Mononuclear cell (primary cell): ENCODE results near the gene ERC2. TPM values are rescaled to one million over a fixed set of nuclear protein-coding genes. Genes with fewer than 3 reads are reported as not detected.

Experiments
- H3K27me3 ChIP-seq: 2 replicates; pipeline ENCODE4 v1.6.0; 2011; ENCODE audit warnings: low read length, control low read depth; ENCODE audit not compliant: insufficient read depth
- H3K4me1 ChIP-seq: 2 replicates; pipeline ENCODE4 v1.5.1; 2011; ENCODE audit warnings: mild to moderate bottlenecking, low read length, control low read depth; ENCODE audit not compliant: insufficient read depth
- H3K4me3 ChIP-seq: 2 replicates; pipeline ENCODE4 v1.5.1; 2011; ENCODE audit warnings: mild to moderate bottlenecking, low read length, moderate library complexity
- H3K9me3 ChIP-seq: 2 replicates; pipeline ENCODE4 v1.5.1; 2011; ENCODE audit warnings: low read depth, mild to moderate bottlenecking, control low read depth, low read length
- total RNA-seq: library from RNA; depleted of rRNA; stranded (reverse); fragments of >200 nt; gene quantifications from one replicate; pipeline ENCODE4 v1.2.3, GENCODE V29; 2012

ERC2 gene
- total RNA-seq, 1 donor = 0.10 TPM

DNA sequence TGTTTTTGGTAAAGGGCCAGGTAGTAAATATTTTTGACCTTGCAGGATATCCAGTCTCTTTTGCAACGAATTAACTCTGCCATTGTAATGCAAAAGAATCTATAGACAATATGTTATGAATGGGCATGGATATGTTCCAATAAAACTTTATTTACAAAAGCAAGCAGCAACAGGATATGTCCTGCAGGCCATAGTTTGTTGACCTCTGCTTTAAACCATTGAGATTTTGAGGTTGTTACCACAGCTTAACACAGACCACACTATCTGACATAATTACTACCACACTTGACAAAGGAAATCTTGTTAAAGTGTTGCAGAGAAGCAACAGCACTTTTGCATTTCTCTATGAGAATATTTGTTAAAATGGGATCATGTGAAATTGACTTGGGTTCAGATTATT, 349.3 kb downstream of the ERC2 start:
- Histone ChIP-seq H3K4me3 (no peak overlapping the region), H3K4me1 (no peaks in the 10 kb centered on the region), H3K27me3 (no peaks in the 10 kb centered on the region), H3K9me3 (no peaks in the 10 kb centered on the region)

DNA sequence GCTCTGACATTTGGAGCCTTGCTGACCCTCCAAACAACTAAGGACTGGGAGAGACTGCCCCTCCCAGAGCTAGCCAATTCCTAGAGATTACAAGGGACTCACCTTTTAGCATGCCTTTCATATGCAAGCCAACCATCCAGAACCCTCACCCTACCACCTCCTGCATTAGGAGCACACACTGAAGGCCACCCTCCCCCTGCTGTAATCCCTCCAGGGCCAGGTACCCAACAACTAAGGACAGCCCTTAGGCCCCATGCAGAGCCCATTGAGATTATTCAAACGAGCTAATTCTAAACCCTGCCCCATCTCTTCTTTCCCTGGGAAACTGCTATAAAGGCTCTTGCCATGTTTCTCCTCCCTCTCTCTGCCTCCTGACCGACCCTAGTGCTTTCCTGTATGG, 352.6 kb downstream of the ERC2 start:
- no peaks in the 10 kb centered on the region for H3K4me1 ChIP-seq
- H3K27me3 ChIP-seq = no peaks in the 10 kb centered on the region
- H3K9me3 ChIP-seq = no peaks in the 10 kb centered on the region
- H3K4me3 ChIP-seq = no peak overlapping the region

DNA sequence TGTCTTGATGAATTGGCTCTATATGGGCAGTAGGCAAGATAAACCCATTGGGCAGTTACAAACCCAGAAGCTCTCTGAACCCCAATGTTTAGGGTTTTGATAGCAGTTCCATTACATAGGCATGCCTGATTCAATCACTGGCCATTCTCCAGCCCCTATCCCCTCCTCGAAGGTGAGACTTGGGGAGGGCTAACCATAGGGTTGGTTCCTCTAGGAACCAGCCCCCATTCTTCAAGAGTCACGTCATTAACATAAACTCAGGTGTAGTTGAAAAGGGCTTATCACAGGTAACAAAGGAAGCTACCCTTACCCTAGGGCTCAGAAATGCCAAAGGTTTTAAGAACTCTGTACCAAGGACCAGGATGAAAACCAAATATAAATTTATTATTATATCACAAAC, 353.1 kb downstream of the ERC2 start:
- Histone ChIP-seq H3K9me3 (no peaks in the 10 kb centered on the region), H3K4me1 (no peaks in the 10 kb centered on the region), H3K4me3 (no peak overlapping the region)

DNA sequence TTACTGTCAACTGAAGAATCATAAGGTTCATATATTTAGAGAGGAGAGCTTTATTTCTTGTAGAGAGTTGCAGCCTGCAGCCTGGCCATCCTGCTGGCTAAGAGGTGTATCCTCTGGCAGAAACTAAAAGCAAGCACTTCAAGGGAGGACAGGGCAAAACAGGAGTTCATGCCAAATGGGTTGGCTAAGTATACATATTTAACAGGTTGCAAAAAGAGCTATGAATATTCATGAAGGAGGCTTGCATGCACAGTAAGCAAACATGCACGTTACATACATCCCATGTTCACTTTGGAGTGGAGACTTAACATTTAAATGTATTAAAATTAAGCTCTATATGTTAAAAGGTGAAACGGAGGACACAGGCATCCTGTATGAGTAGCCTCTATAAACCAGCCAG, 354.4 kb downstream of the ERC2 start:
- no peak overlapping the region for H3K4me3 ChIP-seq
- no peaks in the 10 kb centered on the region for H3K9me3 ChIP-seq
- H3K4me1 ChIP-seq = no peaks in the 10 kb centered on the region
- H3K27me3 ChIP-seq = no peaks in the 10 kb centered on the region

More for the DNA sequence above, 353.1 kb downstream of the ERC2 start:
- no peaks in the 10 kb centered on the region for H3K27me3 ChIP-seq

DNA sequence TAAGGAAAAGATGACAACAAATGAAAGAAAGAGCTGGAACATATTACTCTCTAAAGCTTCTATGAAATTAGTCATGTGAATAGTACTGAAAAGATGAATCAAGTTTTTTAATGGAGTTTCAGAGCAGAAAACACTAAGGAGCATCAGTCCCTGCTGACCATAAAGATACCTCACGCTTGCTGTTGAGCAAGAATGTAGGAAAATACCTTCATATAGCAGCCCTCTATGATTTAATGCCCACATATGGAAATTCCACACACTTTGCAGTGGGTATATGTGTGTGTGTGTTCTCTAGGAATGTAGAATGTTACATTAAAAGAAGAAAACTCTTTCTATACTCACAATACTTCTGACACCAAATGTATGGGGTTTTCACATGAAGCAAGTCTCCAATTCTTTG, 355.0 kb downstream of the ERC2 start:
- Histone ChIP-seq H3K27me3 (no peaks in the 10 kb centered on the region), H3K9me3 (no peaks in the 10 kb centered on the region), H3K4me1 (no peaks in the 10 kb centered on the region), H3K4me3 (no peak overlapping the region)

DNA sequence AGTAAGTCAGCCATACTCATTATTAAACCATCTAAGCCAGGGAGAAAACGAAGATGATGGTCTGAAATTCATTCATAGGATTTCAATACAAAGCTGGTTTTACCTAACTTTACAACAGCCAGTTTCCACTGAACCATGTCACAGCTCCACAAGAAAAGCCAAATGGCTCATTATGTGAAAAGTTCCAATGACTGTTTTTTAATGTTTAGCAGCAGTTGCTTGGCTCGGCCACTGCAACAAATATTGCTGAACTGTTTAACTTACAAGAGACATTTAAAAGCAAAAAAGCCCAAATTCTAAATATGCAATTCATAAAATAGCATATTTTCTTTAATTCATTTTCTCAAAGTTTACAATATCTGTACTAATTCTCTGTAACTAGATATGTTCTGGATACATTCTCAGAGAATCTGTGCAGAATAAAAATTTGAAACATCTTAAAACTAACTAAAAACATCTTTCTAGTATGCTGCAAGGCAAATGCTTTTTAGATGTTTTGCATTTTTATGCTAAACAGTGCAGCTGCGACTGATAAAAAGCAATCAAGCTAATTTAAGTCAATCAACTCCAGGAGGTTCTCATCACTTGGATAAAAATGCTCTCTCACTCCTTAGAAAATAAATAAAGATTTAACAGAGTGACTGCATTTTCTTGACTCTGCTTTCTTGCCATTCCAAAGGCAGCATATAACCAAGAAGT, 356.5 kb downstream of the ERC2 start:
- no peaks in the 10 kb centered on the region for H3K9me3 ChIP-seq
- no peaks in the 10 kb centered on the region for H3K27me3 ChIP-seq
- no peak overlapping the region for H3K4me3 ChIP-seq
- H3K4me1 ChIP-seq = no peaks in the 10 kb centered on the region

DNA sequence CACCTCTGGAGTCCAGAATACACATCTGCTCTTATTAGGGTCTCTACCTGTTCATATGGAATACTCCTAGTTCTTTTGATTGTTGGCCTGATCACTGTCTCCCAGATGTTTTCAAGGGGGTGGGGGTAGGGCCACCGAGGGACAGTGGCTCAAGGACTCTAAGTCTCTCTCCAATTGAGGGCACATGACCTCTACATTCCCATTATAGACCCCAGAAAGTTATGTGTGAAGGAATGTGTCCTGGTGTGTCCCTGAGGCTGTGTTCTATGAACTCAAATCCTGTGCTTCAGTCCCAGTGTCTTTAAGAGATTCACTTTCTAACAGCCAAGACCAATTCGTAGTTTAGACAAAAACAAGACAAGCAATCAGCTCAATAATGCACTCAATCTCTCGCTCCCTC, 357.4 kb downstream of the ERC2 start:
- no peaks in the 10 kb centered on the region for H3K27me3 ChIP-seq
- no peaks in the 10 kb centered on the region for H3K9me3 ChIP-seq
- no peaks in the 10 kb centered on the region for H3K4me1 ChIP-seq
- no peak overlapping the region for H3K4me3 ChIP-seq

DNA sequence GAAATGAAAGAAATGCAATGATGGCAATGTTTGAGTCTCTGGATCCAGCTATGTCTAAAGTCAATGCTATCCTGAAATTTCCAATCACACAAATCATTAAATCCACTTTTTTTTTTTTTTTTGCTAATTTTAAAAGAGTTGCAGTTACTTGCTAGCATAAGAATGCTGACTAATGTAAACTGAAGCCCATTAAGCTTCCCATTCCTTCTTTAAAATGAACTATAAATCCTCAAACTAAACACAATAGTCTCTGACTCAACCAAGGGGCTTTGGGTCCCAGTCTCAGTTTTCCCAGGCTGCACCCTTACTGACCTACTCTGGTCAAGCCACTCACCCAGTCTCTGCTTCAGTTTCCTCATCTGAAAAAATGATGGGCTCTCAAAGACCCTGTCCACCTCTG, 361.1 kb downstream of the ERC2 start:
- no peaks in the 10 kb centered on the region for H3K9me3 ChIP-seq
- no peaks in the 10 kb centered on the region for H3K27me3 ChIP-seq
- no peaks in the 10 kb centered on the region for H3K4me1 ChIP-seq
- no peak overlapping the region for H3K4me3 ChIP-seq

DNA sequence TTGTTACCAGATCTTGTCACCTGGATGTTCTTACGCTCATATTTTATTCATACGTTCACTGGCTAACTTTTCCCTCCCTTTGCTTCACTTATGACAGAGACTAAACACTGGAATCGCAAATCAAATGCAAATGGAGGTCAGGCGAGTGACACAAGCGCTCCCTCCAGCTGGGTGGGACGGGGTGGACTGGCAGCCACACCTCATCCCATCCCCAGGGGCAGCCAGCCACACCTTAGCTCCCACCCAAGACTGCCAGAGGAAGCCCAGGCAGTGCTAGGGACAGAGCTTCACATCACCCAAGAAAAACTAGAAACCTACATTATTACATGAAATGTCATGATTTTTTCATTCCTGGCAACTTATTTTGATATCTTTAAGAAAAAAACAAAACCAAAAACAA, 366.2 kb downstream of the ERC2 start:
- no peaks in the 10 kb centered on the region for H3K27me3 ChIP-seq

DNA sequence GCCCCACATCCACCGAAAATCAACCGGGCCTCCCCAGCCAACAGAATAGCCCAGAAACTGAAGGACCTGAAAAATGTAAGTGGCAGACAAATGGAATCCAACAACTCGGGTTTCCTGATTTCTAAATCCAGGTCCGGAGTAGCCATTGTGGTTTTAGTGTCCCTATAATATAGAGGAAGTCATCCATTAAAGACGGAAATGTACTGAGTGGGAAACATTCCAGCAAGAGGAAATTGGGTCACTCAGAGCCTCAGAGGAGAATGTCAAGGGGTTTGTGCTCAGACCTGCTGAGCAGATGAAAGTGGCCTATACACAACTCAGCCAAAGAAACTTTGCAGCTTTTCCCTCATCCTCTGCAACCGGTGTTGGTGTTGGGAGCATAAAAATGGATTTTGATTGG, 366.7 kb downstream of the ERC2 start:
- H3K4me1 ChIP-seq = no peaks in the 10 kb centered on the region
- no peaks in the 10 kb centered on the region for H3K9me3 ChIP-seq

More for the DNA sequence above, 366.2 kb downstream of the ERC2 start:
- no peak overlapping the region for H3K4me3 ChIP-seq
- H3K4me1 ChIP-seq = no peaks in the 10 kb centered on the region
- no peaks in the 10 kb centered on the region for H3K9me3 ChIP-seq

DNA sequence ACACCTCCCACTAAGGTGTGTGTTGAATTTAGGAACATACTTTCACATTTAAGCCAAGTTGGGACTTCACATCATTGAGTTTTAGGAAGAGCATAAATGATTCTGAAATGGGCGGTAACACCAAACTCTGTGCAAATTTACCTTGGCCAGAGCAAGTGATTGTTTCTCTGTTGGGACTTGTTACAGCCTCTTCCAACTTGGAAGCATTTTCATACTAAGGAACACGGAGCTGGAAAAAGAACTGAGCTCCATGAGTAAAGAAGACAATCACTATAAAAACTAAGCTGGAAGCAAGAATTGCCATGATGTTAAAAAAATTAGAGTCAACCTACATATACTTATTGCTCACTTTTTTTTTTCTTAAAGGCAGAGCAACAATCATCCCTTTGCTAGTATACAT, 371.3 kb downstream of the ERC2 start:
- no peaks in the 10 kb centered on the region for H3K4me1 ChIP-seq
- H3K4me3 ChIP-seq = no peak overlapping the region
- H3K27me3 ChIP-seq = no peaks in the 10 kb centered on the region
- H3K9me3 ChIP-seq = no peaks in the 10 kb centered on the region

More for the DNA sequence above, 366.7 kb downstream of the ERC2 start:
- Histone ChIP-seq H3K27me3 (no peaks in the 10 kb centered on the region), H3K4me3 (no peak overlapping the region)

DNA sequence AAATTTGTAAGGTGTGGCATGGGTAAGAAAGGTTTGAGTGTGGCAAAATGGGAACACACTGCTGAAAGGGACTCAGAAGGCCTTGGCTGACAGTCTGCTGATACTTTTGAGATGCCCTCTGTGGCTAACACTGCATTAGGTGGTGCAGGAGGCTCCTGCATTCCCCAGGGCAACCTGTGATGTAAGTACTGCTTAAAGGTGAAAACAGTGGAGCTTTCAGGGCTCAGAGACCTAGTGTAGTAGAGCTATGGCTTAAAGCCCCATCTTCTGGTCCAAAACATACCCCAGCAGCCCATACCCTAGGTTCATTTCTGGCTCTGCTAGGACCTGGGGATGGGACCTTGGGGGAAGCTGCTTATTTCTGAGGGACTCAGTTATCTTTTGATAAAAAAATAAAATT, 374.1 kb downstream of the ERC2 start:
- Histone ChIP-seq H3K9me3 (no peaks in the 10 kb centered on the region), H3K4me1 (no peaks in the 10 kb centered on the region), H3K27me3 (no peaks in the 10 kb centered on the region), H3K4me3 (no peak overlapping the region)

DNA sequence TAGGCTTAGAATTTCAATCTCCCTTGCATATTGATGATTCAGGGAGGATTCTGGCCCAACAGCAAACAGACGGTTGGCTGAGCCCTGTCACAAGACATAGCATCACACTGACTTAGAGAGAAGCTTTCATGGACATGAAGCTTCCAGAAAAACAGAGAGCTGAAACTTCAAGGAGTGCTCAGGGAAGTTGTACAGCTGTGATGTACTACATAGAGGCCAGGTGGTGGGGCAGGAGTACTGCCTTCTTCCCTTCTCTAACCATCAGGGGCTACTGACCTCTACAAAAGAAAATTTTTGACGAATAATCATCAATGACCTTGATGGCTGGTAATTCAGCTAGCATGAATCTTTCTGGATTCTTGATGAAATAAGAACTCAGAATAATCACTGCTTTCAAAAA, 378.5 kb downstream of the ERC2 start:
- Histone ChIP-seq H3K27me3 (no peaks in the 10 kb centered on the region), H3K4me1 (no peaks in the 10 kb centered on the region), H3K4me3 (no peak overlapping the region)

DNA sequence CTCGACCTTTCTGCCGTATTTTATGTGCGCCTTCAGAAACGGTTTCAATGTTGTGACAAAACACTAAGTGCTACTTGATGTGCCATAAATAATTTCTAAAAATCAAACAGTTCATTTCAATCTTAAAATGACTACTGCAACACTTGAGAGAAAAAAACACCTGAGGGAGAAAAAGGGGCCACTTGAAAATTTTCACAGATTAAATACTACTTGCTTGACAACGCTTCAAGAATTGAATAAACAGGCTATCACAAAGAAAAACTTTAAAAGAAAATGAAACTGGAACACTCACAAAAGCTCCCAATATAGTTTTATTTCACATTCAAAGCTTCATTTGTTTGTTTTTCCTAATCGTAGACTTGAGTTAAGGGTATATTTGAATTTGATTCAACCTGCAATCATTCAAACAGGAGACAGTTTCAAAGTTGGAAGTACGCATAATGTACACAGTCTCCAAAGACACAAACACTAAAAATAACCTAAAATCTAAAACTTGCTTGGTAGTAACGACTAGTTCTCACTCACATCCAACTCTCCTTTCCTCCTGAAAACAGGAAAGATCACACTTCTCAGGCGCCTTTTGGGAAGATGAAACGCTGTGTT, 380.7 kb downstream of the ERC2 start:
- no peaks in the 10 kb centered on the region for H3K27me3 ChIP-seq
- H3K4me1 ChIP-seq = no peaks in the 10 kb centered on the region
- H3K9me3 ChIP-seq = no peaks in the 10 kb centered on the region
- no peak overlapping the region for H3K4me3 ChIP-seq

More for the DNA sequence above, 378.5 kb downstream of the ERC2 start:
- no peaks in the 10 kb centered on the region for H3K9me3 ChIP-seq

DNA sequence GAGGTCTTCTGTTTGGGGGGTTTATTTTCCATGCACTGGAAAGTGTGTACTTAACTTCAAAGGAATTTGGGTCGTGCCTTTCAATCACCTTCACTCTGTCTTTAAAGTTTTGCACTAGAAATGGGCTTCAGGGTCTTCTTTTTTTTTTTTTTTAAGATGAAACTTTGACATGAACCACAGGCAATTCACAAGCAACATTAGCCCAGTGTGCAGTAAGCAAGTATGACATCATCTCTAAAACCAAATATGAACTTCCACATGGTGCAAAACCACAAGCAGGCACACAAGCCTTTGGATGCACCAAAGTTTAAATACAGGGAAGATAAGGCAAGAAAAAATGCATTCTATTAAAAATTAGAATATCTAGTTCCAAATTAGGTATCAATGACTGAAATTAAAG, 381.9 kb downstream of the ERC2 start:
- H3K27me3 ChIP-seq = no peaks in the 10 kb centered on the region
- H3K4me3 ChIP-seq = no peak overlapping the region
- no peaks in the 10 kb centered on the region for H3K4me1 ChIP-seq
- no peaks in the 10 kb centered on the region for H3K9me3 ChIP-seq

DNA sequence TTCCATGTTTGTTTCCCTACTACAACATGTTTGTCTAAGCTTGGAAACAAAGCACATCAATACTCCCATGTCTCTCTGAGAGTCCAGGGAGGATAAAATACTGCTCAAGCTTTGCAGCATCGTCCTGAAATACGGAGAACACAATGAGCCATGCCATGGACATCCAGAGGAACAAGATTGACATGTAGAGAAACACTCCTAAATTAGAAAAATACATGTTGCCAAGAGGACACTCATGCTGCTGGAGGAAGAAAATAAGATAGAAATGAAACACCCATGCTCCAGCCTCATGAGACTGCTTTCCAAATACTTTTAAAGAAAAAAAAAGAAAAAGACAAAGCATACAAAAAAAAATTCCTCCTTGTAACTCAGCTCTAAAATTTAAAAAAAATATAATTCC, 387.0 kb downstream of the ERC2 start:
- H3K4me3 ChIP-seq = no peak overlapping the region
- H3K9me3 ChIP-seq = no peaks in the 10 kb centered on the region
- no peaks in the 10 kb centered on the region for H3K4me1 ChIP-seq
- H3K27me3 ChIP-seq = no peaks in the 10 kb centered on the region
